HG03378 (cell line): Measurements from ENCODE around the gene GEMIN5.
A peak's percentile ranks its signal among the peaks of the same experiment; 100 is the strongest.

Source experiments
- ATAC-seq: cut with Tn5 transposase; IDR thresholded peaks from one replicate; pipeline ENCODE4 v1.9.1; 2021; ENCODE audit warnings: mild to moderate bottlenecking, moderate library complexity; ENCODE audit not compliant: unreplicated experiment

The GEMIN5 gene

GRCh38 chr5:154857530-154858296, 80.3 kb downstream of the GEMIN5 start:
- peak; percentile 60 for ATAC-seq

GRCh38 chr5:154851351-154851750, 86.7 kb downstream of the GEMIN5 start:
- ATAC-seq, result no peak

- ATAC-seq, result no peak
These were observed 87.6 kb downstream of the GEMIN5 start, which contains the start of gene FAXDC2 for GRCh38 chr5:154850255-154851062. FAXDC2 (minus strand) TSS chr5:154850603; CDS start chr5:154838178, 12,425 bp downstream.

GRCh38 chr5:154849791-154850201, 88.2 kb downstream of the GEMIN5 start:
- no peak for ATAC-seq

GRCh38 chr5:154849264-154849785, 88.7 kb downstream of the GEMIN5 start:
- no peak for ATAC-seq

- ATAC-seq, result no peak
These were observed 93.2 kb downstream of the GEMIN5 start for GRCh38 chr5:154844809-154845208.

GRCh38 chr5:154842689-154843530, 95.1 kb downstream of the GEMIN5 start:
- no peak for ATAC-seq

- ATAC-seq, result no peak
These were observed 96.7 kb downstream of the GEMIN5 start for GRCh38 chr5:154841273-154841661.

GRCh38 chr5:154840435-154841272, 97.4 kb downstream of the GEMIN5 start:
- ATAC-seq, result no peak
